C4-2B (cell line): ENCODE data around the gene AFAP1L2.
"Not testable (repeated sequence)": the region's sequence is repeated elsewhere in the genome, so short reads cannot be mapped to it uniquely, and the experiment has no call there.

Experiments used
- CTCF ChIP-seq: fragments of 450-650 bp; conservative IDR thresholded peaks from 2 replicates; pipeline ENCODE4 v1.5.1; 2017; ENCODE audit warnings: mild to moderate bottlenecking
- ZFX ChIP-seq: fragments of 450-650 bp; IDR thresholded peaks from 2 replicates; pipeline ENCODE4 v1.6.1; 2017

- not testable (repeated sequence) for TF ChIP-seq CTCF, ZFX
These were observed 70.9 kb downstream of the AFAP1L2 start for GRCh38 chr10:114333441-114333840.
